GM18517 (cell line): Measurements from ENCODE around the gene STH.
"Not testable (repeated sequence)": the region's sequence is repeated elsewhere in the genome, so short reads cannot be mapped to it uniquely, and the experiment has no call there.

Experiments
- ATAC-seq: cut with Tn5 transposase; IDR thresholded peaks from one replicate; pipeline ENCODE4 v1.9.1; 2021; ENCODE audit warnings: mild to moderate bottlenecking, moderate library complexity; ENCODE audit not compliant: unreplicated experiment

The STH gene

GRCh38 chr17:45998987-45999899, at the start of gene STH:
Gene STH (plus strand): TSS chr17:45999250. CDS start chr17:45999280, 30 bp downstream.
- ATAC-seq, result no peak

- ATAC-seq, result no peak
These were observed 49.2 kb upstream of the STH start for GRCh38 chr17:45949755-45950320.

- no peak for ATAC-seq
These were observed 48.2 kb upstream of the STH start for GRCh38 chr17:45950888-45951287.

- no peak for ATAC-seq
These were observed 47.6 kb upstream of the STH start for GRCh38 chr17:45951403-45951802.

- no peak for ATAC-seq
These were observed 47.1 kb upstream of the STH start for GRCh38 chr17:45951941-45952340.

GRCh38 chr17:45952814-45953320, 46.2 kb upstream of the STH start:
- ATAC-seq, result no peak

- ATAC-seq, result no peak
These were observed 45.5 kb upstream of the STH start for GRCh38 chr17:45953561-45953960.

- no peak for ATAC-seq
These were observed 44.1 kb upstream of the STH start for GRCh38 chr17:45954914-45955313.

GRCh38 chr17:45955326-45955725, 43.7 kb upstream of the STH start:
- no peak for ATAC-seq

- no peak for ATAC-seq
These were observed 43.0 kb upstream of the STH start for GRCh38 chr17:45956090-45956489.

- ATAC-seq, result not testable (repeated sequence)
These were observed 42.3 kb upstream of the STH start for GRCh38 chr17:45956746-45957145.

GRCh38 chr17:45958307-45958706, 40.7 kb upstream of the STH start:
- ATAC-seq, result no peak

- no peak for ATAC-seq
These were observed 39.9 kb upstream of the STH start for GRCh38 chr17:45958994-45959665.

GRCh38 chr17:45960311-45960710, 38.7 kb upstream of the STH start:
- no peak for ATAC-seq

GRCh38 chr17:45961206-45961605, 37.8 kb upstream of the STH start:
- ATAC-seq, result no peak

GRCh38 chr17:45962221-45962972, 36.7 kb upstream of the STH start:
- ATAC-seq, result no peak

- no peak for ATAC-seq
These were observed 35.8 kb upstream of the STH start for GRCh38 chr17:45963283-45963682.

- no peak for ATAC-seq
These were observed 35.2 kb upstream of the STH start for GRCh38 chr17:45963889-45964288.

- no peak for ATAC-seq
These were observed 34.4 kb upstream of the STH start for GRCh38 chr17:45964634-45965033.

GRCh38 chr17:45965812-45966211, 33.2 kb upstream of the STH start:
- no peak for ATAC-seq
